GM23338 (cell line): ENCODE data around the gene EZH2. TPM values are rescaled to one million over a fixed set of nuclear protein-coding genes. Genes with fewer than 3 reads are reported as not detected.

Experiments
- ATAC-seq: fragments of 200-7000 bp; cut with Tn5 transposase; 3 replicates; pipeline ENCODE4 v1.9.1; 2020
- DNase-seq: peaks from one replicate; pipeline ENCODE4 v3.0.0-alpha.2; 2015; ENCODE audit warnings: low spot score
- H2AFZ ChIP-seq: fragments of 200-600 bp; sonication (generic); 2 replicates; pipeline ENCODE4 v1.8.0; 2016; ENCODE audit warnings: antibody characterized with exemption, mild to moderate bottlenecking, moderate library complexity
- H3F3A ChIP-seq: fragments of 200-600 bp; sonication (generic); replicated peaks from 2 replicates; pipeline ENCODE4 v1.8.0; 2017; ENCODE audit warnings: antibody characterized with exemption, mixed run types, low read depth
- H3K27ac ChIP-seq: fragments of 200-600 bp; sonication (generic); 2 replicates; pipeline ENCODE4 v1.6.1; 2016; ENCODE audit warnings: low read depth
- H3K27me3 ChIP-seq: fragments of 200-600 bp; sonication (generic); 2 replicates; pipeline ENCODE4 v1.8.0; 2016; ENCODE audit warnings: mild to moderate bottlenecking, mixed run types, moderate library complexity; ENCODE audit not compliant: insufficient read depth
- H3K36me3 ChIP-seq: fragments of 200-600 bp; sonication (generic); 2 replicates; pipeline ENCODE4 v1.8.0; 2016; ENCODE audit warnings: mild to moderate bottlenecking; ENCODE audit not compliant: insufficient read depth
- H3K4me1 ChIP-seq: fragments of 200-600 bp; sonication (generic); 2 replicates; pipeline ENCODE4 v1.8.0; 2016; ENCODE audit warnings: mild to moderate bottlenecking, moderate library complexity; ENCODE audit not compliant: insufficient read depth
- H3K4me2 ChIP-seq: fragments of 200-600 bp; sonication (generic); 2 replicates; pipeline ENCODE4 v1.7.1; 2017; ENCODE audit warnings: mixed run types
- H3K4me3 ChIP-seq: fragments of 200-600 bp; sonication (generic); 2 replicates; pipeline ENCODE4 v1.6.1; 2016; ENCODE audit warnings: mixed run types
- H3K79me2 ChIP-seq: fragments of 200-600 bp; sonication (generic); replicated peaks from 2 replicates; pipeline ENCODE4 v1.8.0; 2017; ENCODE audit warnings: mild to moderate bottlenecking; ENCODE audit not compliant: insufficient read depth
- H3K9me2 ChIP-seq: fragments of 200-600 bp; sonication (generic); 2 replicates; pipeline ENCODE4 v1.8.0; 2017; ENCODE audit not compliant: insufficient read depth
- H4K20me1 ChIP-seq: fragments of 200-600 bp; sonication (generic); replicated peaks from 2 replicates; pipeline ENCODE4 v1.8.0; 2017; ENCODE audit warnings: mild to moderate bottlenecking; ENCODE audit not compliant: insufficient read depth
- H3K27ac Mint-ChIP-seq: 2 replicates; pipeline ENCODE4 v1.8.0; 2020; ENCODE audit warnings: inconsistent platforms, mild to moderate bottlenecking, moderate library complexity, mixed read lengths
- H3K27me3 Mint-ChIP-seq: 3 replicates; pipeline ENCODE4 v1.8.0; 2022; ENCODE audit warnings: low read depth, mild to moderate bottlenecking, moderate library complexity, mixed read lengths, inconsistent platforms; ENCODE audit not compliant: insufficient read depth, poor library complexity
- H3K36me3 Mint-ChIP-seq: 3 replicates; pipeline ENCODE4 v1.8.0; 2021; ENCODE audit warnings: low read depth, mild to moderate bottlenecking, inconsistent platforms, moderate library complexity, mixed read lengths
- H3K4me1 Mint-ChIP-seq: 3 replicates; pipeline ENCODE4 v1.8.0; 2020; ENCODE audit warnings: mild to moderate bottlenecking, inconsistent platforms, mixed read lengths
- H3K4me3 Mint-ChIP-seq: 3 replicates; pipeline ENCODE4 v1.8.0; 2021; ENCODE audit warnings: moderate library complexity, mild to moderate bottlenecking, inconsistent platforms, mixed read lengths
- H3K9me3 Mint-ChIP-seq: 3 replicates; pipeline ENCODE4 v1.8.0; 2020; ENCODE audit warnings: moderate library complexity, mild to moderate bottlenecking, inconsistent platforms, mixed read lengths
- CREB1 ChIP-seq: fragments of 250-450 bp; sonication (Bioruptor Pico); IDR thresholded peaks from 2 replicates; pipeline ENCODE4 v1.5.0; 2020; ENCODE audit warnings: low read depth, mild to moderate bottlenecking, moderate library complexity
- EZH2 ChIP-seq: fragments of 200-600 bp; sonication (generic); IDR thresholded peaks from one replicate; pipeline ENCODE4 v1.8.0; 2017; ENCODE audit warnings: antibody characterized with exemption, mild to moderate bottlenecking, low read depth; ENCODE audit not compliant: unreplicated experiment
- EZH2phosphoT487 ChIP-seq: fragments of 200-600 bp; sonication (generic); IDR thresholded peaks from one replicate; pipeline ENCODE4 v1.8.1; 2018; ENCODE audit warnings: antibody characterized with exemption; ENCODE audit not compliant: unreplicated experiment
- JUNB ChIP-seq: IDR thresholded peaks from one replicate; pipeline ENCODE4 v1.6.1; 2016; ENCODE audit warnings: antibody characterized with exemption; ENCODE audit not compliant: unreplicated experiment
- NANOG ChIP-seq: IDR thresholded peaks from 2 replicates; pipeline ENCODE4 v1.6.1; 2016; ENCODE audit warnings: antibody characterized with exemption, borderline replicate concordance
- POLR2AphosphoS5 ChIP-seq: IDR thresholded peaks from 2 replicates; pipeline ENCODE4 v1.6.1; 2016; ENCODE audit warnings: antibody characterized with exemption, low read depth
- REST ChIP-seq: IDR thresholded peaks from one replicate; pipeline ENCODE4 v1.6.1; 2018; ENCODE audit warnings: antibody characterized with exemption; ENCODE audit not compliant: unreplicated experiment
- STAT1 ChIP-seq: IDR thresholded peaks from one replicate; pipeline ENCODE4 v1.6.1; 2016; ENCODE audit warnings: antibody characterized with exemption; ENCODE audit not compliant: unreplicated experiment
- ZNF114 ChIP-seq: fragments of 250-450 bp; sonication (Bioruptor Pico); IDR thresholded peaks from 2 replicates; pipeline ENCODE4 v1.5.0; 2020; ENCODE audit warnings: mild to moderate bottlenecking, moderate library complexity
- ZNF331 ChIP-seq: fragments of 250-450 bp; sonication (Bioruptor Pico); IDR thresholded peaks from 2 replicates; pipeline ENCODE4 v1.5.0; 2020; ENCODE audit warnings: low read depth, mild to moderate bottlenecking, moderate library complexity
- ZNF462 ChIP-seq: fragments of 250-450 bp; sonication (Bioruptor Pico); IDR thresholded peaks from 2 replicates; pipeline ENCODE4 v1.5.0; 2020; ENCODE audit warnings: mild to moderate bottlenecking, moderate library complexity
- polyA plus RNA-seq: library from polyadenylated mRNA; unstranded; fragments of >200 nt; fragmentation: Nextera tagmentation; extraction: Ambion mirVana; gene quantifications from 2 replicates; pipeline ENCODE4 v1.2.1, GENCODE V29; 2016
- total RNA-seq: library from RNA; depleted of rRNA; stranded (reverse); fragments of >200 nt; shearing (Covaris generic); gene quantifications from 2 replicates; pipeline ENCODE4 v1.2.3, GENCODE V29; 2014
- TF ChIP-seq, protein P1 (sequence below), 2 experiments: fragments of 200-600 bp in 1 of 2; sonication (generic) in 1 of 2; conservative IDR thresholded peaks; 2 replicates each; pipeline versions ENCODE4 v1.5.1 to v1.6.1; 2016 to 2017; ENCODE audit warnings: antibody characterized with exemption in 2 of 2, low read depth in 2 of 2, mild to moderate bottlenecking in 2 of 2, moderate library complexity in 1 of 2
- TF ChIP-seq, protein P2 (sequence below): IDR thresholded peaks from 2 replicates; pipeline ENCODE4 v1.6.1; 2016; ENCODE audit warnings: antibody characterized with exemption

Gene EZH2
- total and polyA plus RNA-seq, 2 experiments from 2014 or later: 33.9 to 38.6 TPM

- Mint-ChIP-seq H3K27ac (no peak overlapping the region), H3K4me1 (peaks cover 23% of the 10 kb centered on the region; the same call in 2 of the 3 replicates), H3K27me3 (peaks cover 4% of the 10 kb centered on the region), H3K4me3 (no peak overlapping the region), H3K9me3 (no peaks in the 10 kb centered on the region), H3K36me3 (no peaks in the 10 kb centered on the region)
- TF ChIP-seq STAT1 (no peak), EZH2phosphoT487 (no peak), JUNB (no peak), POLR2AphosphoS5 (no peak), REST (no peak), NANOG (no peak), CREB1 (CRISPR knock-in tag) (no peak), ZNF331 (no peak), ZNF462 (no peak), ZNF114 (CRISPR knock-in tag) (no peak), EZH2 (no peak)
- TF ChIP-seq, protein P1, sequence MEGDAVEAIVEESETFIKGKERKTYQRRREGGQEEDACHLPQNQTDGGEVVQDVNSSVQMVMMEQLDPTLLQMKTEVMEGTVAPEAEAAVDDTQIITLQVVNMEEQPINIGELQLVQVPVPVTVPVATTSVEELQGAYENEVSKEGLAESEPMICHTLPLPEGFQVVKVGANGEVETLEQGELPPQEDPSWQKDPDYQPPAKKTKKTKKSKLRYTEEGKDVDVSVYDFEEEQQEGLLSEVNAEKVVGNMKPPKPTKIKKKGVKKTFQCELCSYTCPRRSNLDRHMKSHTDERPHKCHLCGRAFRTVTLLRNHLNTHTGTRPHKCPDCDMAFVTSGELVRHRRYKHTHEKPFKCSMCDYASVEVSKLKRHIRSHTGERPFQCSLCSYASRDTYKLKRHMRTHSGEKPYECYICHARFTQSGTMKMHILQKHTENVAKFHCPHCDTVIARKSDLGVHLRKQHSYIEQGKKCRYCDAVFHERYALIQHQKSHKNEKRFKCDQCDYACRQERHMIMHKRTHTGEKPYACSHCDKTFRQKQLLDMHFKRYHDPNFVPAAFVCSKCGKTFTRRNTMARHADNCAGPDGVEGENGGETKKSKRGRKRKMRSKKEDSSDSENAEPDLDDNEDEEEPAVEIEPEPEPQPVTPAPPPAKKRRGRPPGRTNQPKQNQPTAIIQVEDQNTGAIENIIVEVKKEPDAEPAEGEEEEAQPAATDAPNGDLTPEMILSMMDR (conservative IDR thresholded peaks at IDR 0.05; ENCODE audit: low read depth in 2 of 2): no peak
- TF ChIP-seq, protein P2, sequence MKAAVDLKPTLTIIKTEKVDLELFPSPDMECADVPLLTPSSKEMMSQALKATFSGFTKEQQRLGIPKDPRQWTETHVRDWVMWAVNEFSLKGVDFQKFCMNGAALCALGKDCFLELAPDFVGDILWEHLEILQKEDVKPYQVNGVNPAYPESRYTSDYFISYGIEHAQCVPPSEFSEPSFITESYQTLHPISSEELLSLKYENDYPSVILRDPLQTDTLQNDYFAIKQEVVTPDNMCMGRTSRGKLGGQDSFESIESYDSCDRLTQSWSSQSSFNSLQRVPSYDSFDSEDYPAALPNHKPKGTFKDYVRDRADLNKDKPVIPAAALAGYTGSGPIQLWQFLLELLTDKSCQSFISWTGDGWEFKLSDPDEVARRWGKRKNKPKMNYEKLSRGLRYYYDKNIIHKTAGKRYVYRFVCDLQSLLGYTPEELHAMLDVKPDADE: no peak
- DNase-seq: no peak
- Histone ChIP-seq H4K20me1 (peaks cover 57% of the 10 kb centered on the region), H3K27me3 (peaks cover 9% of the 10 kb centered on the region), H2AFZ (no peak overlapping the region), H3K4me1 (peaks cover 7% of the 10 kb centered on the region), H3K36me3 (no peaks in the 10 kb centered on the region), H3K4me3 (no peak overlapping the region), H3K79me2 (peaks cover 99% of the 10 kb centered on the region), H3F3A (0 out of 2 replicates have a peak, but pooled peaks cover 4% of the 10 kb centered on the region), H3K27ac (no peak overlapping the region), H3K4me2 (no peak overlapping the region), H3K9me2 (no peaks in the 10 kb centered on the region)
- no peak for ATAC-seq
Observed at GRCh38 chr7:148878317-148878716, 5.8 kb downstream of the EZH2 start.
